GM12872 (cell line): ENCODE measurements around the gene MSLN.

Source experiments
- CTCF ChIP-seq: IDR thresholded peaks from 3 replicates; pipeline ENCODE4 v1.5.1; 2011; ENCODE audit warnings: low read depth, mild to moderate bottlenecking, low read length, moderate library complexity; ENCODE audit not compliant: insufficient read depth

Gene MSLN

GRCh38 chr16:761625-762513 is 1.3 kb downstream of the MSLN start:
- no peak for TF ChIP-seq CTCF

- no peak for TF ChIP-seq CTCF
Measured at GRCh38 chr16:762595-763268, 2.2 kb downstream of the MSLN start.

- no peak for TF ChIP-seq CTCF
Measured at GRCh38 chr16:763369-764183, 3.0 kb downstream of the MSLN start.

- TF ChIP-seq CTCF = no peak
Measured at GRCh38 chr16:764184-764750, 3.7 kb downstream of the MSLN start.

GRCh38 chr16:764848-765487 is 4.4 kb downstream of the MSLN start:
- no peak for TF ChIP-seq CTCF

- TF ChIP-seq CTCF = no peak
Measured at GRCh38 chr16:765488-765865, 4.9 kb downstream of the MSLN start.
